Stimulated activated CD4-positive, alpha-beta T cell treated with anti-CD3 and anti-CD28 coated beads, Interleukin-12 subunit alpha, Interleukin-12 subunit beta, amount 100 ng/mL, for 24 hours (primary cell): ENCODE results near the gene TRPM2.
A peak's percentile ranks its signal among the peaks of the same experiment; 100 is the strongest.

Source experiments
- DNase-seq, 2 experiments: peaks; one replicate each; pipeline ENCODE4 v3.0.0-alpha.2; 2020; ENCODE audit warnings: low read depth in 2 of 2

TRPM2 gene

GRCh38 chr21:44483288-44484237, 130.1 kb downstream of the TRPM2 start:
- DNase-seq, result no peak

- DNase-seq, result no peak
Observed at GRCh38 chr21:44484498-44485253, 131.3 kb downstream of the TRPM2 start.

- peak; percentile 22 to 39 for DNase-seq
Observed at GRCh38 chr21:44485254-44485793, 131.9 kb downstream of the TRPM2 start.

GRCh38 chr21:44485796-44486195, 132.4 kb downstream of the TRPM2 start:
- no peak for DNase-seq

GRCh38 chr21:44486302-44486701, 132.9 kb downstream of the TRPM2 start:
- no peak for DNase-seq

GRCh38 chr21:44487831-44488230, 134.4 kb downstream of the TRPM2 start:
- DNase-seq, result peak in 1 of 2 experiments; percentile 48

- no peak for DNase-seq
Observed at GRCh38 chr21:44489962-44490361, 136.5 kb downstream of the TRPM2 start.

GRCh38 chr21:44490405-44490804, 137.0 kb downstream of the TRPM2 start:
- no peak for DNase-seq

- DNase-seq, result no peak
Observed at GRCh38 chr21:44490816-44491215, 137.4 kb downstream of the TRPM2 start.
